22Rv1 (cell line): ENCODE data around the gene MORF4L1.
A peak's percentile ranks its signal among the peaks of the same experiment; 100 is the strongest.

Source experiments
- H3K27ac ChIP-seq: fragments of 450-650 bp; 2 replicates; pipeline ENCODE4 v1.5.1; 2017
- ZFX ChIP-seq: fragments of 450-650 bp; IDR thresholded peaks from 2 replicates; pipeline ENCODE4 v1.6.1; 2017; ENCODE audit warnings: antibody characterized with exemption, borderline replicate concordance
- TF ChIP-seq, protein P1 (sequence below): fragments of 450-650 bp; IDR thresholded peaks from 2 replicates; pipeline ENCODE4 v1.5.1; 2017; ENCODE audit warnings: mild to moderate bottlenecking

MORF4L1 gene, protein sequence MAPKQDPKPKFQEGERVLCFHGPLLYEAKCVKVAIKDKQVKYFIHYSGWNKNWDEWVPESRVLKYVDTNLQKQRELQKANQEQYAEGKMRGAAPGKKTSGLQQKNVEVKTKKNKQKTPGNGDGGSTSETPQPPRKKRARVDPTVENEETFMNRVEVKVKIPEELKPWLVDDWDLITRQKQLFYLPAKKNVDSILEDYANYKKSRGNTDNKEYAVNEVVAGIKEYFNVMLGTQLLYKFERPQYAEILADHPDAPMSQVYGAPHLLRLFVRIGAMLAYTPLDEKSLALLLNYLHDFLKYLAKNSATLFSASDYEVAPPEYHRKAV

GRCh38 chr15:78872155-78872971 is at the start of gene MORF4L1:
MORF4L1 (plus strand) TSS chr15:78872890; CDS start chr15:78873018, 128 bp downstream.
- H3K27ac ChIP-seq, result peak within 1 kb of the TSS; percentile 98

DNA sequence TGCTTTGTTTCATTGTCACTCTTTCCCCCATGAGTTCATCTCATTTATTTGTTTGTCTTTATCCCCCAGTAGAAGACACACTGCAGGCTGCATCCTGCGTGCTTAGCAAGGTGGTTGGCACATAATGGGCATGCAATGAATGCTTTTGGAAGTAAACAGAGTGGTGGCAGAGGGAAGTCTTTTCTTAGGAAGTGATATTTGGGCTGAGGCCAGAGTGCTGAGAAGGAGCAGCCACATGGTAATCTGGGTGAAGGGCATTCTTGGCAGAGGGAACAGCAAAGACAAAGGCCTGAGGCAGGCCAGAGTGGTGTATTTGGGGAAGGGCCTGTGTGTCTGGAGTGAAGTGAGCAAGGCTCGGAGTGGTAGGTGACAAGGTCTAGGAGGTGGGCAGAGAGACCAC is 43.8 kb upstream of the MORF4L1 start:
- H3K27ac ChIP-seq, result no peak overlapping the region
- TF ChIP-seq, protein P1, sequence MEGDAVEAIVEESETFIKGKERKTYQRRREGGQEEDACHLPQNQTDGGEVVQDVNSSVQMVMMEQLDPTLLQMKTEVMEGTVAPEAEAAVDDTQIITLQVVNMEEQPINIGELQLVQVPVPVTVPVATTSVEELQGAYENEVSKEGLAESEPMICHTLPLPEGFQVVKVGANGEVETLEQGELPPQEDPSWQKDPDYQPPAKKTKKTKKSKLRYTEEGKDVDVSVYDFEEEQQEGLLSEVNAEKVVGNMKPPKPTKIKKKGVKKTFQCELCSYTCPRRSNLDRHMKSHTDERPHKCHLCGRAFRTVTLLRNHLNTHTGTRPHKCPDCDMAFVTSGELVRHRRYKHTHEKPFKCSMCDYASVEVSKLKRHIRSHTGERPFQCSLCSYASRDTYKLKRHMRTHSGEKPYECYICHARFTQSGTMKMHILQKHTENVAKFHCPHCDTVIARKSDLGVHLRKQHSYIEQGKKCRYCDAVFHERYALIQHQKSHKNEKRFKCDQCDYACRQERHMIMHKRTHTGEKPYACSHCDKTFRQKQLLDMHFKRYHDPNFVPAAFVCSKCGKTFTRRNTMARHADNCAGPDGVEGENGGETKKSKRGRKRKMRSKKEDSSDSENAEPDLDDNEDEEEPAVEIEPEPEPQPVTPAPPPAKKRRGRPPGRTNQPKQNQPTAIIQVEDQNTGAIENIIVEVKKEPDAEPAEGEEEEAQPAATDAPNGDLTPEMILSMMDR, result no peak
- TF ChIP-seq ZFX, result no peak

More at GRCh38 chr15:78872155-78872971, at the start of gene MORF4L1:
- TF ChIP-seq ZFX, result no peak
- TF ChIP-seq, protein P1, result no peak

DNA sequence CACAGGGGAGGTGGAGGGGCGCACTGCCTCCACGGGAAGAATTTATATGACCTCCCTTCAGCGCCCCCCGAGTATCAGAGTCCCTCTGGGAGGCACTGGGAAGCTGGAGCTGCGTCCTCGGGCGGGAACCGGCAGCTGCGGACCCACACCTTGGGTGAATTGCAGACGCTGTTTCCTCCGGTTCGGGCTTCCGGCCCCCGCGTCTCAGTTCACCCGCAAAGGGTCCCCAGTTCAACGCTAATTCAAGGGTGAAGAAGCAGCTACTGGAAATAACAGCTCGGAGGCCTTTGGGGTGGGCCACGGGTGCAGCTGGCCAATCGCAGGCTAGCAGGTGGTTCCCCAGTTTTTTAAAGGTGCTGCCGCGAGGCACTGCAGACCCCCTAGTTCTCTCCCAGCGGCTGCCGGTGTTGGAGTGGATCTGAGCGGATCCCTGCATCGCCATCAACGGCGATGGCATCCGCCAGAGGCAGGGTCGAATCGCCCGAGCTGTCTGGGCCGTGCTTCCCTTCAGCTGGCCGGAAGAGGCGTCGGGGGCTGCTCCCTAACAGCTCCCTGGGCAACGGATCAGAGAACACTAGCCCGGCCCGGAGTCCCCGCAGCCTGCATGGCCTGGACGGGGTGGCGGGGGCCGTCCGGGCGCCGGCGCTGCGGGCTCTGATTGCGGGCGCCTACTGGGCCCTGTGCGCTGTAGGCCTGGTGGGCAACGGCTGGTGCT is 42.0 kb upstream of the MORF4L1 start:
- TF ChIP-seq, protein P1, result no peak
- no peak for TF ChIP-seq ZFX

GRCh38 chr15:78831229-78832207 is 41.2 kb upstream of the MORF4L1 start:
- TF ChIP-seq, protein P1, result no peak
- no peak for TF ChIP-seq ZFX
- H3K27ac ChIP-seq, result no peak overlapping the region

More for the DNA sequence above, 42.0 kb upstream of the MORF4L1 start:
- H3K27ac ChIP-seq, result no peak overlapping the region

- H3K27ac ChIP-seq, result no peak overlapping the region
- TF ChIP-seq ZFX, result no peak
- TF ChIP-seq, protein P1, result no peak
Observed at GRCh38 chr15:78836333-78836732, 36.4 kb upstream of the MORF4L1 start.

- no peak overlapping the region for H3K27ac ChIP-seq
- no peak for TF ChIP-seq ZFX
- TF ChIP-seq, protein P1, result no peak
Observed at GRCh38 chr15:78837131-78837530, 35.6 kb upstream of the MORF4L1 start.
